ENCODE measurements around the gene PPP4R3B.
"Not testable (repeated sequence)": the region's sequence is repeated elsewhere in the genome, so short reads cannot be mapped to it uniquely, and the experiment has no call there.

Gene PPP4R3B
- total RNA-seq, result 130 to 191 reads per million in 2 donors

DNA sequence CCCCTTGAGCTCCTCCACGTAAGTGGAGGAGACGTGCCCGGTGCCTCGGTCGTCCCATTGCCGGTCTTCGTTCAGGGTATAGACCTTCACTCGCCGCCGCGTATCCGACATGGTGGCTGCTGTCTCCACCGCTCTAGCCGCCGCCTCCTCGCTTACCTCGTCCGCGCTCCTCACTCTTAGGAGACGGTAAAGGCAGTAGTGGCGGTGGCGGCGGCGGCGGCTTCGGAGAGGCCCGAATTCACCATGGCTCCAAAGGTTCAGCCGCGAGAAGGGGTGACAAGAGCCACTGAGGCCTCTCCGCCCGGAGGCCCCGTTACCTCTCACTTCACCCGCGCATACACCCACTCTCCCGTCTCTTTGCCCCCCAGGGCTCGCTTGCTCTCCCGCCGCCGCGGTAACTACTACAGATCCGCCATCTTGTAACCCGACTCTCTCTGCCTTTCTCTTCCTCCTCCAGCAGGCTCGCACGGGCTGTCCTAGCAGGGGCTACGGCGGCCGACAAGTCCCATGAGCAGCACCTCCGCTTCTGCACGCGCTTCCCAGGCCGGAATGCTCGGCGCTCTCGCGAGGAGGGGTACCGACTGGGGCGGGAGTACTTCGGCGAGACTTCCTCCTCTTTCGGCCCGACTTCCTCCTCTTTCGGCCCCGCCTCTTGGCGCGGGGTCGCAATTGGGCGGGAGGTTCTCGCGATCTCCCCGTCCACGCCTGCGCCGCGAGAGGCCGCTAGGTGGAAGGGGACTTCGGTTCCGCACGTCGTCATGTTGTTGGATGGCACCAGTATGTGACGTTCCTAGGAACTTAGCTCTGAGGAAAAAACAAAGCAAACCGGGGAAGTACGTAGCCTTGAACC lies at the start of gene PPP4R3B:
TSS of gene PPP4R3B (minus strand) at position 448 of the 850 bp plus-strand sequence. CDS start at position 111, 337 bp downstream.
- peak; percentile 94 to 100 (median 99) for DNase-seq

- no peak for DNase-seq
Observed at GRCh38 chr2:55653255-55653654, 35.8 kb upstream of the PPP4R3B start.

DNA sequence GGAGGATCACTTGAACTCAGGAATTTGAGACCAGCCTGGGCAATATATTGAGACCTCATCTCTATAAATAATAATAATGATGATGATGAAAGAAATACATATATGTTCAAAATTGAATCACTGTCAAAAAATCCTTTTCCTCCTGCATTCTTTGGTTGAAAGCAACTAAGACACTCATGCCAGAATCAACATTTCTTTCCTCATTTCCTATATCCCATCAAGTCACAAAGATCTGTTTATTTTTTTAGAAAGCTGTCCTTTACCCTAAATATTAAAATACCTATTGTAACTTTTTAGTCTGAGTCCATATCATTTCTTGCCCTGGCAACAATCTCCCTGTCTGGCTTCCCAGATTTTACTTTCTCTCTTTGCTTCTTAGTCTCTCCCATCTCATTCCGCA lies 31.8 kb upstream of the PPP4R3B start:
- no peak for DNase-seq

DNA sequence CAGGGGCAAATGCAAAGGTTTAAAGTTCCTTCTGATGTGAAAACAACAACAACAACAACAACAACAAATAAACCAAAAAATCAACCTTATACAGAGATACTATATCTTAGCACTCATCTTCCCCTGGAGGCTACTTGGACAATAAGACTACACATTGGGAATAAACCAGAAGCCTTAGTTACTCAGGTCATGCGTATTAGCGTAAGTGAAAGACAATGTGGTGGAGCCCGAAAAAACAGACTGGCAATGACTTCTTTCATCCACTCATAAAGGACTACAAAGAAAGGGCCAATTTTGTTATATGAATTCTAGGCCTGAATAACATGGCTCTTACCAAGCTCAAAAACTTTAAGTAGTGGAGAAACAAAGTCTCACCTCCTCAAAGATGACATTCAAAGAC lies 19.4 kb upstream of the PPP4R3B start:
- DNase-seq, result no peak

GRCh38 chr2:55628931-55629330 lies 11.5 kb upstream of the PPP4R3B start:
- DNase-seq, result no peak

GRCh38 chr2:55627915-55628314 lies 10.5 kb upstream of the PPP4R3B start:
- no peak for DNase-seq

GRCh38 chr2:55621802-55622201 lies 4.4 kb upstream of the PPP4R3B start:
- DNase-seq, result no peak

DNA sequence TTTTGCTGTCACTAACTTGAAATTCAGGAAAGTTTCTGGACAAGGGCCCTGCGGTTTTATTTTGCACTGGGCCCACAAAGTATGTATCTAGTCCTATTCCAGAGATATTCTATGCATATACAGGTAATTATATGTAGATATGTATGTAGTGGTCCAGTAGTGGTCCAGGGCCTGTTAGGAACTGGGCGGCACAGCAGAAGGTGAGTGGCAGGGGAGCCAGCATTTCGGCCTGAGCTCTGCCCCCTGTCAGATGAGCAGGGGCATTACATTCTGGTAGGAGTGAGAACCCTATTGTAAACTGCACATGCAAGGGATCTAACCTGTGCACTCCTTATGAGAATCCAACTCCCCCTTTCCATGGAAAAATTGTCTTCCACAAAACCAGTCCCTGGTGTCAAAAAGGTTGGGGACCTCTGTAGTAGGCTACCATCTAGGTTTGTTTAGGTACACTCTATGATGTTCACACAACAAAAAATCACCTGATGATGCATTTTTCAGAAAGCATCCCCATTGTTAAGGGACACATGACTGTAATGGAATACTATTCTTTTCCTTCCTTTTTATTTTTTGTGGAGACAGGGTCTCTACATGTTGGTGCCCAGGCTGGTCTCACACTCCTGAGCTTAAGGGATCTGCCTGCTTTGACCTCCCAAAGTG lies 2.8 kb upstream of the PPP4R3B start:
- DNase-seq, result peak in 2 of 5 experiments; percentile 16 to 47

DNA sequence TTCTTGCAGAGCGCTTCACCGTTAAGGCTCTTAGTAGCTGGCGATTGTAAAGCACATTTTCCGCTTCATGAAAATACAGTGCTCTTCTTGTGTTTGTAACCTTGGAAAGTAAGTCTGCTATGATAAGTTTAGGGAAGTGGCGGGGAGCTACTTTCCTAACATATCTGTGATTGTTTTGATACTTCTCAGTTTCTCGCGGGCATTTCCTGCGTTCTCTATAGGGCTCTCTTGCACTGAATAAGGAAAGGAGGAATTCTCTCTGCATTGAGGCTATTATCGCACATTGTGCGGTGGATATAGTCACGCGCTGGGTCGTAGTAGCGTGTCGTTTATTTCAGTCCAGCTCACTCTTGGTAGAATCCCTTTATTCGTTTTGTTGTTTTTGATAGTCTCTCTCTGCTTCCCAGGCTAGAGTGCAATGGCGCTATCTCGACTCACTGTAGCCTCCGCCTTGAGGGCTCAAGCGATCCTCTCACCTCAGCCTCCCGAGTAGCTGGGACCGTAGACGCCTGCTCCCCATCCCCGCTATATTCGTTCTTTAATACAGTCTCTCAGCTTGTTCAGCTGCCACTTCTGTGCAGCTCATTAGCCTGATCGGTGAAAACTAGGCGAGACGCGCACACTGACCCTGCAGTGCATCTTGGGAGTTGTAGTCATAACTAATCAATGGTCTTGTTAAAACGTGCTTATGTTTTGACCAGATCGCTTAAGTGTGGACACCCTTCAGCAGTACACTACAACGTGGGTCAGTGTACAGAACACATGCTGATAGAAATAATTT lies 1.0 kb upstream of the PPP4R3B start:
- peak in 4 of 5 experiments; percentile 37 to 67 (median 44) for DNase-seq

- DNase-seq, result no peak
Observed at GRCh38 chr2:55618025-55618274, 528 bp upstream of the PPP4R3B start.

- peak in 3 of 5 experiments; percentile 30 to 71 (median 38) for DNase-seq
Observed at GRCh38 chr2:55616551-55617174, 759 bp downstream of the PPP4R3B start.

DNA sequence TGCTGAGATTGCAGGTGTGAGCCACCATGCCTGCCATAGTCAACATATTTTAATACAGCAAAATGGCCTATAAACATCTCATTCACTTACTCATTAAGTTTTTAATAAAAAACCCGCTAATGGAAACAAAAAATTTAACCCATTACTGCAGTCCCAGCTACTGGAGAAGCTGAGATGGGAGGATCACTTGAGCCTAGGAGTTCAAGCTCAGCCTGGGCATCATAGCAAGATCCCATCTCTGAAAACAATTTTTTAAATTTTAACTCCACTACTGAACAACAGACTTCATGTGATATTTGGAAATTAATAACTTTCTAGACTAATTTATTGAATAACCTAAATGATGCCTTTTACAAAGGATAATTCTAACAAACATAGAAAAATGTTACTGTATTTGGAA lies 5.4 kb downstream of the PPP4R3B start:
- no peak for DNase-seq

DNA sequence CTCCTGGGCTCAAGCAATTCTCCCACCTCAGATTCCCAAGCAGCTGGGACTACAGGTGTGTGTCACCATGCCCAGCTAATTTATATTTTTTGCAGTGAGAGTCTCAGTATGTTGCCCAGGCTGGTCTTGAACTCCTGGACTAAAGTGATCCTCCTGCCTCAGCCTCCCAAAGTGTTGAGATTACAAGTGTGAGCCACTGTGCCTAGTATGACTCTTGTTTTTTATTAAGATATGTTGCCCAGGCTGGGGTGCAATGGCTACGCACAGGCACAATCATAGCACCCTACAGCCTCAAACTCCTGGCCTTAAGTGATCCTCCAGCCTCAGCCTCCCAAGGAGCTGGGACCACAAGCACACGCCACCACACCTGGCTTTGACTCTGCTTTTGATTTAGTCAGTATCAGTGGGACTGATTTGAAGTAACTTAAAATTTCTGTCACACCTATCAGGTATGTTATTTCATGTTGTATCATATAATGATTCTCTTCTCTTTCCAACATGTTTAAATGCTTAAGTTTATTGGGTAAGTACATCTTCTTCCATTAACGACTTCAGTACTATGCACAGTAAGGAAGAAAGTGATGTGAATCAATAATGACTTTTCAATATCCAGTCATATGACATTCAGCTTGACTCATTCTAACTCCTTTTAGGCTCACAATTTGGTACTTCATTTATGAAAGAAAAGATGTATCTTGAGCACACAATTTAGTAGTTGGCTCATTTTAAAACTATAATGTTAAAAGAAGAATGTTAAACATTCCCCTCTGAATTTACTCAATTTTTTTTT lies 6.3 kb downstream of the PPP4R3B start:
- no peak for DNase-seq

DNA sequence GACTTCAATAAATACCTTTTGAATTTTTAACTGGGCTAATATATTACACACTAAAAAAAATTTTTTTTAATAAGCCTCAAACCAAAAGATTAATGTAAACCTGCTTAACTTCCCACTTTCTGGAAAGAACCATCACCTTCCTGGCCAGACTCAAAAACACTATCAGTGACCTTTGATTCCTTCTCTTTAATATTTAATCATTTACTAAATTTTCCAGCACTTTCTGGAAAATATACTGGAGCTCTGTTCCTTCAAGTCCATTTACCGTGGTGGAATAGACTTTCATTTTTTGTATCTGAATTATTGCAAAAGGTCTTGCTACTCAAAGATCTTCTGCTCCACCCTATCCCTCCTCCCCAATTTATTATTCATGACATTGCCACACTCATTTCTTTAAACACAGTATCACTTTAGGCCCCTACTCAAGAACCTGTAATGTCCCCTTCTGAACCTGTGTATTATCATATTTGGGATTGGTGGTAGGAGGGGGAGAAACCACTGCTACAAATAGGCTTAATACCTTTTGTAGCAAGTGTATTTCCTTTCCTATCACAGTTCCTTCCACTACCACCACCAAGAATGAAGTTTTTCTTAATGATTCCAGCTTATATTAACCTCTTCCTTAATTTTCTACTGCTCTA lies 7.4 kb downstream of the PPP4R3B start:
- no peak for DNase-seq

- no peak for DNase-seq
Observed at GRCh38 chr2:55609193-55609794, 8.1 kb downstream of the PPP4R3B start.

DNA sequence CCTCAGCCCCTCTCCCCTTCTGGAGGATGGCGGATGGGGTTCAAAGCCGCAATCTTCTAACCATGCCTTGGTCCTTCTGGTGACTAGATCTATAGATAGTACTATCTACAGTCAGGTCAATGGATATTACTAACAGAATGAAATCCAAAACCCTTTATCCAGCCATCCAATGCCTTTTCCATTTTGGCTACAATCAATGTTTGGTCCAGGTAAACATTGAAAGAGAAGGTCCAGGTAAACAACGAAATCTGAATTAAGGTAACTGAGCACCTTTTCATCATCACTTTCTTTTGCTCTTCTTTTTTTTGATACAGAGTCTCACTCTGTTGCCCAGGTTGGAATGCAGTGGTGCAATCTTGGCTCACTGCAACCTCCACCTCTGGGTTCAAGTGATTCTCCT lies 9.7 kb downstream of the PPP4R3B start:
- no peak for DNase-seq

GRCh38 chr2:55604027-55604565 lies 13.3 kb downstream of the PPP4R3B start:
- DNase-seq, result no peak

DNA sequence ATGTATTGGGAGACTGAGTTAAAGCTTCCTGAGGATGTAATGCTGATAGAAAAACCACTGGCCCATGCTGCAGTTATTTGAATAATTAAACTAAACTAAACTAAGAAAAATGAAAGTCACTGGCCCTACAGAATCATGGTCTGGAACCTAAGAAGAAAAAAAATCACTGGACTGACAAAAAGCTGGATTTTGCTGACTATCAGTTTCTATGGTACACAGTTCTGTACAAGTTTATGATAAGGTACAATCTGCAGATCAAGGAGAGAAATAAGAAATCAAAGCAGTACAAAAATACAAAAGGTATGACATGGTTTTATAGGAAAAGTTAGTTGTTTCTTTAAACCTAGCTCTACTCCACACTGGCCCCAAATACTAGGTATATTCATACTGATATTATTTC lies 15.6 kb downstream of the PPP4R3B start:
- no peak for DNase-seq

DNA sequence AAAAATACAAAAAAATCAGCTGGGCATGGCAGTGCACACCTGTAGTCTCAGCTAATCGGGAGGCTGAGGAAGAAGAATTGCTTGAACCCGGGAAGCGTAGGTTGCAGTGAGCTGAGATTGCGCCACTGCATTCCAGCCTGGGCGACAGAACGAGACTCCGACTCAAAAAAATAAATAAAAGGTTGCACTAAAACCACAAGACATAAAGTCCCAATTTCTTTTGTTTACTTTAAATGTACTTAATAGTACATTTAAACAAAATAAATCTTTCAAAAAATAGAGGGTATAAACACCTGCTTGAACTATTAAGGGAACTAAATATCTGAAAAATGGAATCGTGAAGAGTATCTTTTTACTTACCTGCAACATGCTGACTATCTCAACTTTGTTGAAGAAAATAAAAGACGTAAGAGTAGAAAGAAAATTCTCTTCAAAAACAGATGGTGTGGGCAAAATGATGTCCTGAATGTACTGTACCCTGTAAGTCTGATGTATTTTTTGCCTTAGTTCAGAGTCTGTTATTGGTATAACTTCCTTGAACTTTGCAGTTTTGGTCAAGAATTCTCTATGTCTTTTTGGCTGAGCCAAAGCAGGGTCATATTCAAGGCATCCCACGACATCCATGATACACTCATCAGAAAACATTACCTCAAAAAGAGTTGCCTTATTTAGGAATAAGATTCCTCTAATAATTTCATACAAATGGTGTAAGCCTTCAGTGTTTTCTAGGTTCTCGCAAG lies 19.2 kb downstream of the PPP4R3B start:
- no peak for DNase-seq

DNA sequence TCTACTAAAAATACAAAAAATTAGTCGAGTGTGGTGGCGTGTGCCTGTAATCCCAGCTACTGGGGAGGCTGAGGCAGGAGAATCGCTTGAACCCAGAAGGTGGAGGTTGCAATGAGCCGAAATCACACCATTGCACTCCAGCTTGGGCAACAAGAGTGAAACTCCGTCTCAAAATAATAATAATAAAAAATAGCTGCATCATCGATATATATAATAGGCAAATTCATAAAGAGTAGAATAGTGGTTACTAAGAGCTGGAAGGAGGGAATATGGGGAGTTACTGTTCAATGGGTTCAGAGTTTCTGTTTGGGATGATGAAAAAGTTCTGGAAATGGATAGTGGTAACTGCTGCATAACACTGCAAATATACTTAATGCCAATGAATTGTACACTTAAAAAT lies 20.6 kb downstream of the PPP4R3B start:
- DNase-seq, result not testable (repeated sequence)
